ENCODE results near the gene KCNMA1.

Gene KCNMA1

DNA sequence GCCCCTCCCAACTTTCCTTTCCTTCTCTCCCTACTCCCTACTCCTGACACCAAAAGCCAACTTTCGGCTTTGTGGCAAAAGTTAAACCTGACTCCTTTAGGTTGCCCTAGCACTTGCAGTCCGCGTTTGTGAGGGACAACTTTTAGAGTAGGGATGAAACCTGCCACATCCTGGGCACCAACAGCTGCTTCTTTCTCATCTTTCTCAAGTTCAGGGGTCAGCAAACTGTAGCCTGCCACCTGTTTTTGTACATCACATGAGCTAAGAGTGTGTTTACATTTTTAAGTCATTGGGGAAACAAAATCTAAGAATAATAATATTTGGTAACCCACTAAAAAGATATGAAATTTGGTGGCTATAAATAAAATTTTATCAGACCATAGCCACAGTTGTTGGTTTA is 660.6 kb downstream of the KCNMA1 start:
- DNase-seq (ENCODE audit: low read depth): no peak
- H3K4me3 ChIP-seq (ENCODE audit: low read depth, low read length): no peak overlapping the region
- TF ChIP-seq, protein P1, sequence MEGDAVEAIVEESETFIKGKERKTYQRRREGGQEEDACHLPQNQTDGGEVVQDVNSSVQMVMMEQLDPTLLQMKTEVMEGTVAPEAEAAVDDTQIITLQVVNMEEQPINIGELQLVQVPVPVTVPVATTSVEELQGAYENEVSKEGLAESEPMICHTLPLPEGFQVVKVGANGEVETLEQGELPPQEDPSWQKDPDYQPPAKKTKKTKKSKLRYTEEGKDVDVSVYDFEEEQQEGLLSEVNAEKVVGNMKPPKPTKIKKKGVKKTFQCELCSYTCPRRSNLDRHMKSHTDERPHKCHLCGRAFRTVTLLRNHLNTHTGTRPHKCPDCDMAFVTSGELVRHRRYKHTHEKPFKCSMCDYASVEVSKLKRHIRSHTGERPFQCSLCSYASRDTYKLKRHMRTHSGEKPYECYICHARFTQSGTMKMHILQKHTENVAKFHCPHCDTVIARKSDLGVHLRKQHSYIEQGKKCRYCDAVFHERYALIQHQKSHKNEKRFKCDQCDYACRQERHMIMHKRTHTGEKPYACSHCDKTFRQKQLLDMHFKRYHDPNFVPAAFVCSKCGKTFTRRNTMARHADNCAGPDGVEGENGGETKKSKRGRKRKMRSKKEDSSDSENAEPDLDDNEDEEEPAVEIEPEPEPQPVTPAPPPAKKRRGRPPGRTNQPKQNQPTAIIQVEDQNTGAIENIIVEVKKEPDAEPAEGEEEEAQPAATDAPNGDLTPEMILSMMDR (IDR thresholded peaks at IDR 0.05; ENCODE audit: insufficient read depth, low read depth, low read length, missing control alignments): no peak

DNA sequence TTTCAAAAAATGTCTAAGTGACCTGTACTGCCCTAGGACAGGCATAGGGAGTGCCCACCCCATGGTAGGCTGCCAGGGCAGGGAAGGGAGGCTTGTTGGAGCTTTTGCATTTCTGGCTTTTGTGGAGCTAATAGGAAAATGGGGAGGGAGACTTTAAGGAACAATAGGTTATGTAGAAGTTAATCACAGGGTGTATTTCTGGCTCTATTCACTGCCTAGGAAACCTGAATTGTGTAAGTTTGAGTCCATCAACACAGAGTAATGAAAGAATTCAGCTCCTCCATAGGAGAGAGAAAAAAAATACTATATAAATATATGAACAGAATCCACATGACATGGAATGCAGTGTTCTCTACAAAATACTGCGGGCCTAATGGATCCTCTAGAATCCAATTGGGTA is 661.5 kb downstream of the KCNMA1 start:
- no peak for DNase-seq (ENCODE audit: low read depth)
- TF ChIP-seq, protein P1 (IDR thresholded peaks at IDR 0.05; ENCODE audit: insufficient read depth, low read depth, low read length, missing control alignments): no peak
- H3K4me3 ChIP-seq (ENCODE audit: low read depth, low read length): no peak overlapping the region

DNA sequence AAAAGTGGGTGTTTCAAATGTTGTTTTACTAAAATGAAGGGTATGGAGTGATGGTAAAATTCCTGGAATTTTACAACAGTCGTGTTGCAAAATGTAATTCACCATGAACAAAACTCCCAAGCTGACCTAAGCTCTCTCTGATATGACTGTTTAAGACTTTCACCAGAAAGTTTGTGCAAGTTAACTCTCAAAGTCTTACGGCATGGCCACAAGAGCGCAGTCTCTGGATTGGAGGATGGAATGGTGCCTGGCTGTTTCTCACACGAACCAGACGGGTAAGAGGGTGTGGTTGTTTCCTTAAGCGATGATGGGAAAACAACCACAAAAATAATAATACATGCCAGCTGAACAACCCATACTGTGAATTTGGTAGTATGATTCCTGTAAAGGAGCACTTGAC is 662.5 kb downstream of the KCNMA1 start:
- TF ChIP-seq, protein P1 (IDR thresholded peaks at IDR 0.05; ENCODE audit: insufficient read depth, low read depth, low read length, missing control alignments): no peak
- H3K4me3 ChIP-seq (ENCODE audit: low read depth, low read length): no peak overlapping the region
- DNase-seq (ENCODE audit: low read depth): no peak

DNA sequence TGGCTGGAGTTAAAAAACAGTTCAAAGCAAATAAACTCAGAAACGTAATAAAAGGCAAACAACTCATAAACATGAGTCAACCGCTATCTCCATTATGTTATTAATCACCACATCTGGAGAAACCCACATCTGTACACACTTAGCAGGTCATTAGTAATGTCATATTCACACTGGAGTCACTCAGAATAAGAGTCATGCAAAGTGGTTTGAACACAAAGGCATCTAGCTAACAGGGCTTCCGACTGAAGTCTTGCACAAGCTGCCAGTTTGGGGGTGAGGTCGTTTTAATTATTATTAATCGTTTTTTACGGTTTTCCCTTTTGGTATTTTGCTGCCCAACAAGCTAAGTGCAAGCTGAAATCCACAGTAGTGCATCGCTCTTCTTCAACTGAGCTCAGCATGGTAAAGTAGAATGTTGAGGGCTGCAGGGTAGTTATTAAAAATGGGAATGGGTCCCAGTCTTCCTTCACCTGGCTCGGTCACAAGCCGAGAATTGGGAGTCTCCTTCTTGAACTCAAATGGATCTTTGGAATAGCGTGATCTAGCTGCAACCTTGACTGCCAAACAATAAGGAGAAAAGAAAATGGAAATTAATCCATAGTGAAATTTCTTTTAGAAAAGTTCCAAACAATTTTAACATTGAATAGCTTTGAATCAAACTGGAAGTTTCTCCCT is 663.5 kb downstream of the KCNMA1 start:
- no peak overlapping the region for H3K4me3 ChIP-seq (ENCODE audit: low read depth, low read length)
- no peak for DNase-seq (ENCODE audit: low read depth)
- TF ChIP-seq, protein P1 (IDR thresholded peaks at IDR 0.05; ENCODE audit: insufficient read depth, low read depth, low read length, missing control alignments): no peak

DNA sequence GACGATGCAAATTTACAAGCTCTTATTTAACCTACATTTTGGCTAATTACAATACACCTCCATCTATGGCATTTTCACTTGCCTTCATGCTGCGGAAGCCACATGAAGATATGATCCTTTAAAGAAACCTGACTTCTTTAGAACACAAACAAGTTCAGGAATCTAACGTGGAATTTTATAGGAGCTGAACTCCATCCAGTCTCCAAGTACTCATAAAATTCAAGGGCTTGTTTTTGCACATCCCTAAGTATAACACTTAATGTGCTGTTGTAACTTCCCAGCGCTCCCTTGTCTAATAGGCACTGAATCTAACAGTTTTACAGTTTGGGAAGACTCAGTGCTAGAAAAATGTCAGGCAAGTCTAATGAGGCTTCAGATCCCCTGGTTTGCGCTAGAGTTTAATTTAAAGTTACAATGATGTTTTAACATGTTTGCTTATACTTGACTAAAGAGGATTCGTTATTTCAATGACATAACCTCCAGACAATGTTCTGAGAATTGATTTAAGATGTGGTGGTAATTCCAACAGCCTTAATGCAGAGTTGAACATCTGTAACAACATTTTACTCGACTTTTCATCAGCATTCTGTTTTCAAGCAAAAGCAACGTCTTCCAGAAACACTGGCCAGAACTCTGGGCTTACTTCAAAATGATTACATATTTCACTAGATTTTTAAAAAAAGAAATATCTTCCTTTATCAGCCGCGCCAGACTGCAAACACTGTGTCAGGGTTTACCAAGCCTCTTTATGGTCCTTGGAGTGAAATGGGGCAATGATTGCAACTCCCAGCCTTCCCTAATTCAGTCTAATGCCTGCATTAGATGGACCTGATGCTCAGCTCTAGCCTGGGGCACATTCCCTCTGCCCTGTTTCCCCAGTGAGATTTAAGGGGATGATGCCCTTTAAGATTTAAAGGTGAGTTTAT is 664.3 kb downstream of the KCNMA1 start:
- no peak overlapping the region for H3K4me3 ChIP-seq (ENCODE audit: low read depth, low read length)
- DNase-seq (ENCODE audit: low read depth): no peak
- TF ChIP-seq, protein P1 (IDR thresholded peaks at IDR 0.05; ENCODE audit: insufficient read depth, low read depth, low read length, missing control alignments): no peak

DNA sequence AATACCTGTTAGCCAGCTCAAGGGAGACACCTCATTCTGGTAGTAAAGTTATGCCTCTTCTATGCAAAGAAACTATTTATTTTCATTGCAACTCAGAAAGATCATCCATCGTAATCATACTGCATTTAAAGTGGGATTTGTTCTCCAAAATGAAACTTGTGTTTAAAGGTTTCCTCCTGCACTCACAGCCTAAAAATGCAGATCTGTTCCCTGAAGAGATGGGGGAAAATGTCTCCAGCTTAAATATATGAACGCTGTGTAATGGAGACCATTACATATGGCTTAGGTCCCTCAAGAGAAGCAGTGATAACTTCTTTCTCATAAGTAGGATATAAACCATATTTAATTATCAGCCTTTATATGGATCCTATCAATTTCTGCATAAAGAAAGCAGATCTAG is 665.1 kb downstream of the KCNMA1 start:
- H3K4me3 ChIP-seq (ENCODE audit: low read depth, low read length): no peak overlapping the region
- DNase-seq (ENCODE audit: low read depth): no peak
- TF ChIP-seq, protein P1 (IDR thresholded peaks at IDR 0.05; ENCODE audit: insufficient read depth, low read depth, low read length, missing control alignments): no peak

Measured in GM12865 (cell line).